HG03196 (cell line): Measurements from ENCODE around the gene SNX30.

ENCODE experiments used
- ATAC-seq: cut with Tn5 transposase; IDR thresholded peaks from one replicate; pipeline ENCODE4 v1.9.1; 2021; ENCODE audit not compliant: unreplicated experiment

SNX30 gene

DNA sequence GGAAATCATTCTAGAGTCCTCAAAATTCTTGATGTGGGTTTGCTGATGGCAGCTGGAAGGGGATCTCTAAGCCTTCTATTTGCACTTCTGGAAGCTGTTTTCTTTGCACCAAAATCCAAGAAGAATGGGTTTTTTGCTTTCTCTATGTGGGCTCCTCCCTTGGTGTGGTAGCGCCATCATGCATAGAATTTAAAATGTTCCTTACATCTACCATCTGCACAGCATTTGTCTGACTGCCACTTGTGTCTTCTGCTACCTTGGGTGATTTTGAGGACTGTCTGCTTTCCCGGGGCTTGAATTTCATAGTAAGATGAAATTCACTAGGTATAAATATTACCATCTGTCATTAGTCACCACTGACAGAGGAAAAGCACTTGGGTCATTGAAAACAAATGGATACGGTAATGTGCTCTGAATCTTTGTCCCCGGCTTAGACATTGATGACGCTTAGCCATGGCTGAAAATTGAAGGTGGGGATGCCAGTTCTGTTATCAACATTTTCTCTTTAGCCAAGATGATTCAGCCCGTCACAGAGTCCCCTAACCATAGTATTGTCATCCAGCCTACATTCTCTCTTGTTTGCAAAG, 30.0 kb downstream of the SNX30 start:
- no peak for ATAC-seq

GRCh38 chr9:112782218-112782617, 31.7 kb downstream of the SNX30 start:
- ATAC-seq, result no peak

DNA sequence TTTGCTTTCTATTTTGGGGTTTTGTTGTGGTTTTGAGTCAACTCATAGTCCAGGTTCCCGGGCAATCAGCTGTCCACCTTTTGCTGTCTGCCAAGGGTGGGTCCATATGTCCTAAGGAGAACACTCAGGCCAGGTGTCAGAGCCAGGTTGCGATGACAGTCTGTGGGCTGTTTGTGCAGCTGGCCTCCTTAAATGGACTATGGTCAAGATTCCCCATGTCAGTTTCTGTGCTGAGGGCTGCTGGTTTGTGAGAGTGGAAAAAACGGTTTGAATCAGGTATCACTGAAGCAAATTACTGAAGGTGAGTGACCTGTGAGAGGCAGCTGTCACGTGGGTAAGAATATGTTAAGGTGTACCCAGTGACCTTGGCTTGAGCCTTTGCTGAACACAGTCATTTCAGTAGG, 33.0 kb downstream of the SNX30 start:
- no peak for ATAC-seq

GRCh38 chr9:112784020-112784785, 33.6 kb downstream of the SNX30 start:
- ATAC-seq, result no peak

DNA sequence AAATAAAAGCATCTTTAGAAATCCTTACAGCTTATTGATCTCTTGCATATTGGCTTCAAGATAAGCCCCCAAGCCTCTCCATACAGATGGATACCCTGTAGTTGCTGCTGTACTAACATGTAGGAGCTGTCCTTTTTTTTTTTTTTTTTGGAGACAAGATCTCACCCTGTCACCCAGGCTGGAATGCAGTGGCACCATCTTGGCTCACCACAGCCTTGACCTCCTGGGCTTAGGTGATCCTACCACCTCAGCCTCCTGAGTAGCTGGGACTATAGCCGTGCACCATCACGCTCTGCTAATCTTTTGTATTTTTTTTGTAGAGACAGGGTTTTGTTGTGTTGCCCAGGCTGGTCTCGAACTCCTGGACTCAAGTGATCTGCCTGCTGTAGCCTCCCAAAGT, 35.4 kb downstream of the SNX30 start:
- no peak for ATAC-seq

DNA sequence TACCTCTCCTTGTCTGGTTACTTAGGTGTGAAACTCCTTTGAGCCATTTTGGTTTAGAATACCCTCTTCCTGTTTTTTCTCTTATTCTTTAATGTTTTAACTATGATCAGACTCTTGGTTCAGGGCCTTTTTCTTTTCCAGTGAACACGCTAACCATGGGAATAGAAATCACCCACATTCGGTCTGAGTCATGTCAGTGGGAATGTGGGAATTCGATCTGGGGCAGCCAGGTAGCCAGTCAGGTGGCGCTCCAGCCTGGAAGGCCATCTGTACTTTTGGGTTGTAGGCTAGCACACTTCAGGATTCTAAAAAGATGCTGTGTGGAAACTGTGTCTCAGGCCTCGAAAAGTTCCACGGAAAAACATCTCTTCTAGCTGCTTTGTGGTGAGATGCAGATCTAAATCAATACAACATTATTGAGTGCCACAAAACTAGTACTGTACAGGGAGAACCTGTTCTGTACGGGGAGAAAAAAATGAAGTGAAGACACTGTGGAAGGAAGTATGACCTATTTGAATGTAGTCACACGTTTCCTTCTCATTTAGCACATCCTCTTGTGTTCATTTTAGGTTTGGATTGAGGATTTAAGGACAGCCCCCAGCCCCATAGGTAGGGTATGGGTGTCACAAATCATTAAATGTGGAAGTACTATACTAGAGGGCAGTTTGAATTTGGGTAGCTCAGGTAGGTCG, 36.4 kb downstream of the SNX30 start:
- ATAC-seq, result no peak

GRCh38 chr9:112787978-112788377, 37.4 kb downstream of the SNX30 start:
- ATAC-seq, result no peak

- no peak for ATAC-seq
Observed at GRCh38 chr9:112789473-112789872, 38.9 kb downstream of the SNX30 start.

DNA sequence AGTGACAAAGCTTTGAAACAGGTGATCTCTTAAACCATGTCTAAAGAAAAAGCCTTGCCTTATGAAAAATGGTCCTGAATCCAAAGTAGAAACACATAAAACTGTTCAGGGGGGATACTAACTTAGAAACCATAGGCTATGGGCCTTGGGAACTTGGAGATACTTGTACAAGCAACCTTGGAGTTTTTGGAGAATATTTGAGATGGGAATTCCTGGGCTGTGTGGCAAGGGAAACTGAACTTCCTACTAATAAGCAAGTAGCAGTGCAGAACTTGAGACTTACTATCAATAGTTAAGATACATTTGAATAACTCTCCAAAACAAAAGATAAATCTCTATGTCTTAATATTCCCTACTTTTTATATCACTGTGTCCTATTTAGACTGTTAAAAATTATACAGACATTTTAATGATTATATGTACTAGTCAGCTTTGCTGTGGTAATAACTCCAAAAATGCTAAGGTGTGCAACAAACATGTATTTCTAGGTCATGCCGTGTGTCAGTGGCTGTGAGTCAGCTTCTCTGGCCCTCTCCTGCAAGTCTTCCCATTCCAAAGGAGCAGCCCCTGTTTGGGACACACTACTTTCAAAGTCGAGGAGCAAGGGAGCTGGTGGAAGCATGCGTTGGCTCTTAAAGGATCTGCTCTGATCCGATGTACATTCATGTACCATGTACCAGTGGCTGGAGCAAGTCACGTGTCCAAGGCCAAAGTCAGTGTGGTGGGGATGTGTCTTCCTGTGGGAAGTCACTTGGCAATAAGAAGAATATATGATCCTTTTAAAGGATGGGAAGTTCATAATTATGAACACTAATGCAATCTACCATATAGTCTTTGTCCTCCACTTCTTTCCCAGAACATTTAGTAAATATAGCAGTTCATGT, 39.6 kb downstream of the SNX30 start:
- no peak for ATAC-seq

DNA sequence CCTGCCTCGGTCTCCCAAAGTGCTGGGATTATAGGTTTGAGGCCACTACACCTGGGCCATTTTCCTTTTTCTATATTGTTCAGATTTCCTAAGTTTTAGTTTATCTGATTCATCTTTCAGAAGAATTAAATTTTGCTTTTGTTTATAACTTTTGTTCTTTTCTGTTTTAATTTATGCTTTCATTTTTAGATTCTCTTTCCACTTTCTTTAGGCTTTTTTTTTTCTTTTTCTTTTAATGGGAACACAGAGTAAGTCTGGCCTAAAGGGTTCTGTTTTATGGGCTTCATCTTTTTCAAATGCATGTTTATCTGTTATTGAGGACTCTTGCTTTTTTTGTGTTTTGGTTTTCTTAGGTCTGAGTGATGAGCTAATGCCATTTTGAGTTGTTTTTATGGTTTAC, 42.1 kb downstream of the SNX30 start:
- no peak for ATAC-seq

DNA sequence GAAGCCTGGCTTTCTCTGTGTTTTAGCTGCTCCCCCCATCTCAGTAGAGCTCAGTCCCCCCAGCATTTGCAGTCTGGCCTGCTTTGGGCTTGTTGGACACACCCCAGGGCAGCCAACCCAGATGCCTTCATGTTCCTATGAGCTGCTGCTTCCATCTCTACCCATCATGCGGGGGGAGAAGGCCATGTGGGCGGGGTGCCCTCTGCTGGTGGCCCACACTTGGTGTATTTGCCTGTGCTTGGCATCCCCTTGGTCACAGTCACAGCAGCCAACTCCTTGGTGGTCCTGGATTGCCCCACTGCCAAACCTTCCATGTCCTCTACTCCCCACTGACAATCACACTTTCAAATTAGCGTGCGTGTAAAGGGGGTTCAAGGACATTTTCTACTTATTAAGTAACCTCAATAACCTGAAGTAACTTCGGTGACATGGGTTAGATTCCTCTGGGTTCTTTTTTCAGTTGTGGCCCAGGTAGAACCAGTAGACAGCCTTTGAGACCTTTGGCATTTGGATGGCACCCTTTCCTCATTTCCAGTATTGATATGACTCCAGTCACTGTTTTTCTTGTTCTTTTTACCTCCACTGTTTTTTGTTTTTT, 42.8 kb downstream of the SNX30 start:
- peak; percentile 83 for ATAC-seq

DNA sequence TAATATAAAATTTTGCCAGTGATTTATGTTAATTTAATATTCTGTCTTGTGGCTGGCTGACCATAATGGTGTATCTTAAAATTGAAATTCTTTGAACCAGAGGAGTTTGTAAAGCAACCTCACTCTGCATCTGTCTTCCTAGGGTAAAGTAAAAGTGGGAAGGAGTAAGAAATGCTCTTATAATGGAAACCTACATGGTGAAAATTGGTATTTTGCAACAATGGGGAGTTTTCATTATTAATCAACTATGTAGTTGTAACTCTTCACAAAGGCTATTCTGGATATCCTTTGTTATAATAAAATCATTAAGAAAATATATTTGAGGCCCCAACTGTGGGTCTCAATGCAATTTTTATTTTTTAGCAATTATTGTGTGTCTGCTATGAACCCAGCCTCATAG, 44.2 kb downstream of the SNX30 start:
- no peak for ATAC-seq

- no peak for ATAC-seq
Observed at GRCh38 chr9:112795921-112796320, 45.4 kb downstream of the SNX30 start.

DNA sequence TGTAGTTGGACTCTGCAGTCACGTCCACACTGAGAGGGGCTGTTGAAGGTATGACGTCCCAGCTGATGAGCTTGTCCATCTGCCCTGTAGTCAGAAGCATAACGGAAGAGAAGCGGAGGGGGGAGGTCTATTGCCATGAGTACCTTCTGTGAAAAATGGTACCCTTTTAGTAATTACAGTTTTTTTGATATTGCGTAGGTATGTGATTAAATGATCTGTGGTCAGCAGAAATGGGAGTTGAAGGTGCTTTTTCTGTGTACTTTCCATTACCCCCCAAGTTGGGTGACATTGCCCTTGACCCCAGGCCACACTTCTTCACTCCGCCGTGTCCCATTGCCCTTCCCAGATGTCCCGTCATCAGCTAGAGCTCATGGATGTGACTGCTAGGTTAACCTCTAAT, 45.9 kb downstream of the SNX30 start:
- ATAC-seq, result no peak

DNA sequence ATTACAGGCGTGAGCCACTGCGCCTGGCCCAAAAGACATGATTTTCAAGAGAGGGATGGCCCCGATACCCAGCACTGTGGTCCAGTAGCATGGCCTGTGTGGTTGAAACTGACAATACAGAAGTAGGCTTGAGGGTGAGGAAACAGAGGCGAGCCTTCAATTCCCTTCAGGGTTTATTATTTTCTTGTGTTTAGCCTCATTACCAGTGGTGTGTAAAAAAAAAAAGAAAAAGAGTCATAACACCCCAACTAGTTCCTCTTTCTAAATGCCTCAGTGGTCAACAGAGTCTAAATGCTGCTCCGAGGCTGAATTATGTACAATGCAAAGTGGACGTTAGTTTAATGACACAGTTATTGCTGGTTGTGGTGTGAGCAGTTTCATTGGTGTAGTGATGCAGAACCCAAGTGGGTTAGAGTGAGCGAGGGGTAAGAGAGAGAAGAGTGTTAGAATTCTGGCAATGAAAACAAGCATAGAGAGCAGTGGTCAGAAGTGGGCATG, 58.8 kb downstream of the SNX30 start:
- ATAC-seq, result peak; percentile 99

GRCh38 chr9:112809906-112810305, 59.3 kb downstream of the SNX30 start:
- no peak for ATAC-seq

DNA sequence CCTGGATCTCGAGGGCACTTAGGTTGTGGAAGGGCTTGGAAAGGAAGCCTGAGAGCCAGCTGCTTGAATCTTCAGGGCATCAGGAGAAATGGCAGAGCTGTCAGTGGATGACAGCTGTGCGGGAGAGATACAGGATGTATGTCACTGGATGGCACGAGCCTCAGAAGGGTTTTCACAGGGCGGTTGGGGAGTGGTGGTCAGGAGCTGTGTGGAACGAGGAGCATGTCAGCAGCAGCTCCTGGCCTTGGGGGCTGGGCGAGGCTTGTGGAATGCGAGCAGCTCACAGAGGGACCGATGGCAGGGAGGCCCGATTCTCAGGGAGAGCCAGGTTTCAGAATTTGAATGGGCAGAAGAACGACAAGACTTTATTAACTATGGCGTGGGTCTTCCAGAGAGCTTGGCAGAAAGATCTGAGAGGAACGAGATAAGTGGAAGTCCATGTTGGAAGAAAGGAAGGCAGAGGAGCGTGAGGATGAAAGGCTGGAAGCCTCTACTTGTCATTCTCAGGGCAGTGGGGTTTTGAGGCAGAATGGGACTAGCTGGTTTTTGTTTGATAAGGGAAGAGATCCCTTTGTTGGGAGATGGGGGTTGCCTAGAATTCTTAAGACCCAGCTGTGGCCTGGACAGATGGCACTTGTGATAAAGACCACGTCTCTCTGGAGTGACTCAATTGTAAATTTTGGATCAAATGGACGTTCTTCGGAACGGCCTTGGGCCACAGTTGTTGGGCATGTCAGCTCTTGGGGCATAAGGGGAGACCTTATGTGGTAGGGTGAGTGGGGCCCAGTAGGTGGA, 60.3 kb downstream of the SNX30 start:
- no peak for ATAC-seq

- no peak for ATAC-seq
Observed at GRCh38 chr9:112811518-112811917, 61.0 kb downstream of the SNX30 start.

DNA sequence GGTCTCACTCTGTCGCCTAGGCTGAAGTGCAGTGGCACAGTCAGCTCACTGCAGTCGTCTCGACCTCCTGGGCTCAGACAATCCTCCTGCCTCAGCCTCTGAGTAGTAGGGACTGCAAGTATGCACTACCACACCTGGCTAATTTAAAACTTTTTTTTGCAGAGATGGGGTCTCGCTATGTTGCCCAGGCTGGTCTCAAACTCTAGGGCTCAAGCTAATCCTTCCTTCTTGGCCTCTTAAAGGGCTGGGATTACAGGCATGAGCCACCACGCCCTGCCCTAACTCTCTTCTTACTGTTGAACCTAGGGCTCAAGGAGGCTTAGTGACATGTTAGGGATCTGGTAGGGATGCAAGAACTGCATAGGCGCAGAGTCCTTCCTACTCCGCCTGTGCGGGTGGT, 65.3 kb downstream of the SNX30 start:
- ATAC-seq, result no peak

DNA sequence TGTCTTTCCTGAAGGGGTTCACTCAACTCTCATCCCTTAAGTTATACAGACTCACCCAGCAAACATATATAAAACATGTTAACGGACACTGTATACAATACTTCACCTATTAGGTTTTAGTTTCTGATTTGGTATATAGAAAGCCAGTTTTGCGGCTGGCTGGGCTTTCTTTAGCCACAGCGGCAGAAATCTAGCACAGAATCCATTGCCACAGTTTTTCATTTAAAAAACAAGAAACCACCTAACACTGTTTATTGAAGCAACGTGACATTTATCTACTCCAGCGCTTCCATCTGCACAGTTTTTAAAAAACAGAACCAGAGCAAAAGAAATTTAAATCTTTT, 67.3 kb downstream of the SNX30 start:
- peak; percentile 63 for ATAC-seq
